Measurements from ENCODE around the gene ZHX3.

Gene ZHX3

DNA sequence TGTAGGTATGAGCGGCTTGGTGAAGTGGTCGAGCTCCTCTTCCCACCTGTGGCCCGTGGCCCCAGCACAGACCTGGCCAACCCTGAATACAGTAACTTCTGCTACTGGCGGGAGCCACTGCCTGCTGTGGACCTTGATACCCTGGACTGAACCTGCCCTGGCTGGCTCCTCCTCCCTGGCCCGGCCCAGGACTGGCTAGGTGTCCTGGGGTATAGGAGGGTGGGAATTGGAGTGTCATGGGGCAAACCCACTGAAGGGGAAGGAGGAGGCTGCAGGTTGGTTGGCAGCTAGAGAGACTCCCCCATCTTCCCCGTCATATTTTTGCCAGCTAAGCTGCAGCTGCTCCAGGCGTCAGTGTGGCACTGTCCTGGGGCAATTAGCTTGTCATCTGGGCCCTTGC, 41.2 kb upstream of the ZHX3 start:
- ATAC-seq (no peak), DNase-seq (no peak)
- Mint-ChIP-seq H3K4me3 (no peak overlapping the region), H3K27me3 (no peaks in the 10 kb centered on the region), H3K9me3 (no peaks in the 10 kb centered on the region), H3K27ac (no peak overlapping the region), H3K4me1 (no peaks in the 10 kb centered on the region)

- Mint-ChIP-seq H3K4me1 (no peaks in the 10 kb centered on the region), H3K27me3 (no peaks in the 10 kb centered on the region), H3K9me3 (no peaks in the 10 kb centered on the region), H3K27ac (no peak overlapping the region), H3K4me3 (no peak overlapping the region)
- no peak for ATAC-seq
- no peak for DNase-seq
Measured at GRCh38 chr20:41358230-41358629, 40.7 kb upstream of the ZHX3 start.

- Mint-ChIP-seq H3K9me3 (no peaks in the 10 kb centered on the region), H3K27me3 (no peaks in the 10 kb centered on the region), H3K4me3 (no peak overlapping the region), H3K4me1 (no peaks in the 10 kb centered on the region), H3K27ac (no peak overlapping the region)
- DNase-seq (no peak), ATAC-seq (peak; percentile 39)
Measured at GRCh38 chr20:41357424-41358163, 40.1 kb upstream of the ZHX3 start.

DNA sequence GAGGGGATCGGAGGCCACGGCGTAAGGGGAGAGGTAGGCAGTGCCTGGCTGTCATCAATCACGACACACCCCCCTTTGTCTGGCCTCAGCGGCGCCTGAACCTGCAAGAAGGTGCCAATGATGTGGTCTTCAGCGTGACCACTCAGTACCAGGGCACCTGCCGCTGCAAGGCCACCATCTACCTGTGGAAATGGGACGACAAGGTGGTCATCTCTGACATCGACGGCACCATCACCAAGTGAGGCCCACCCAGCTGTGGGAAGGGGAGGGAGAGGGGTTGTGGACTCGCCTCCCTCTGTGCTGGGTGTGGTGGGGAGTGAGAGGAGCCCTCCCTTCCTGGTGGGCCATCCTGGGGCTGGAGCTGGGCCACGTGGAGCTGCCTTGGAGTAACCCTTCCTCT, 39.4 kb upstream of the ZHX3 start:
- H3K4me3 Mint-ChIP-seq, result no peak overlapping the region
- ATAC-seq, result no peak
- no peaks in the 10 kb centered on the region for H3K27me3 Mint-ChIP-seq

GRCh38 chr20:41355598-41356203, 38.2 kb upstream of the ZHX3 start:
- ATAC-seq, result no peak
- Mint-ChIP-seq H3K27me3 (no peaks in the 10 kb centered on the region), H3K27ac (no peak overlapping the region)

More for the DNA sequence above, 39.4 kb upstream of the ZHX3 start:
- Mint-ChIP-seq H3K27ac (no peak overlapping the region), H3K9me3 (no peaks in the 10 kb centered on the region), H3K4me1 (no peaks in the 10 kb centered on the region)
- no peak for DNase-seq

GRCh38 chr20:41355192-41355591, 37.7 kb upstream of the ZHX3 start:
- DNase-seq, result no peak
- Mint-ChIP-seq H3K27me3 (no peaks in the 10 kb centered on the region), H3K9me3 (no peaks in the 10 kb centered on the region), H3K4me3 (no peak overlapping the region), H3K27ac (peak overlapping the region in 1 of 2 donors; percentile 93), H3K4me1 (no peaks in the 10 kb centered on the region)
- no peak for ATAC-seq

More at GRCh38 chr20:41355598-41356203, 38.2 kb upstream of the ZHX3 start:
- H3K9me3 Mint-ChIP-seq, result no peaks in the 10 kb centered on the region
- H3K4me3 Mint-ChIP-seq, result no peak overlapping the region
- DNase-seq, result no peak
- no peaks in the 10 kb centered on the region for H3K4me1 Mint-ChIP-seq

DNA sequence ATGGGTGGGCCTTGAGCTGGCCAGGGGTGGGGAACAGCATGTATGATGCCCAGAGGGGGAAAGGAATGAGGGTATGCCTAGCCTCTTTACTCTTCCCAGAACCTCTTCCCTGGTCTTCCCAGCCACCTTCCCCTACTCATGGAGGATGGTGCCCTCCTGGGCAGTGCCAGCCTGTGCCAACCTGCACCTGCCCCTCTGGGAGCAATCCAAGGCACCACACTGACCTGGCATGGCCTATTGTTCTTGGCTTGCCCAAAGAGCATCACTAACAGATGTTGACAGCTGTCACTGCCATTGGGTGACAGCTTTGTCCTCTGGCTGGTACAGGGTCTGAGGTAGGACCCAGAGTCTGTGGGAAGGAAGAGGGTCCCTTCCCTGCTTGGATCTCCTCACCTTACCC, 36.0 kb upstream of the ZHX3 start:
- H3K27me3 Mint-ChIP-seq, result no peaks in the 10 kb centered on the region
- H3K9me3 Mint-ChIP-seq, result no peaks in the 10 kb centered on the region
- no peak overlapping the region for H3K27ac Mint-ChIP-seq
- H3K4me1 Mint-ChIP-seq, result no peaks in the 10 kb centered on the region
- H3K4me3 Mint-ChIP-seq, result no peak overlapping the region
- DNase-seq (no peak), ATAC-seq (no peak)

- no peaks in the 10 kb centered on the region for H3K4me1 Mint-ChIP-seq
- H3K27me3 Mint-ChIP-seq, result no peaks in the 10 kb centered on the region
- DNase-seq, result no peak
- H3K27ac Mint-ChIP-seq, result peak overlapping the region in 1 of 2 donors; percentile 27
- no peak overlapping the region for H3K4me3 Mint-ChIP-seq
- no peak for ATAC-seq
- H3K9me3 Mint-ChIP-seq, result no peaks in the 10 kb centered on the region
Measured at GRCh38 chr20:41352666-41353065, 35.1 kb upstream of the ZHX3 start.

GRCh38 chr20:41352106-41352505, 34.6 kb upstream of the ZHX3 start:
- H3K4me3 Mint-ChIP-seq, result no peak overlapping the region
- ATAC-seq (peak; percentile 6), DNase-seq (no peak)
- no peaks in the 10 kb centered on the region for H3K27me3 Mint-ChIP-seq
- no peaks in the 10 kb centered on the region for H3K4me1 Mint-ChIP-seq
- H3K27ac Mint-ChIP-seq, result no peak overlapping the region
- no peaks in the 10 kb centered on the region for H3K9me3 Mint-ChIP-seq

GRCh38 chr20:41350408-41350962, 33.0 kb upstream of the ZHX3 start:
- no peak overlapping the region for H3K27ac Mint-ChIP-seq

GRCh38 chr20:41349943-41350342, 32.4 kb upstream of the ZHX3 start:
- no peak for DNase-seq
- ATAC-seq, result no peak
- Mint-ChIP-seq H3K27me3 (no peaks in the 10 kb centered on the region), H3K4me1 (no peaks in the 10 kb centered on the region), H3K27ac (no peak overlapping the region), H3K9me3 (no peaks in the 10 kb centered on the region), H3K4me3 (no peak overlapping the region)

More at GRCh38 chr20:41350408-41350962, 33.0 kb upstream of the ZHX3 start:
- Mint-ChIP-seq H3K4me3 (no peak overlapping the region), H3K4me1 (no peaks in the 10 kb centered on the region), H3K27me3 (no peaks in the 10 kb centered on the region), H3K9me3 (no peaks in the 10 kb centered on the region)
- DNase-seq (no peak), ATAC-seq (no peak)

GRCh38 chr20:41349266-41349665, 31.7 kb upstream of the ZHX3 start:
- no peaks in the 10 kb centered on the region for H3K4me1 Mint-ChIP-seq
- ATAC-seq (no peak), DNase-seq (no peak)
- no peak overlapping the region for H3K4me3 Mint-ChIP-seq
- no peaks in the 10 kb centered on the region for H3K9me3 Mint-ChIP-seq
- no peak overlapping the region for H3K27ac Mint-ChIP-seq
- no peaks in the 10 kb centered on the region for H3K27me3 Mint-ChIP-seq

DNA sequence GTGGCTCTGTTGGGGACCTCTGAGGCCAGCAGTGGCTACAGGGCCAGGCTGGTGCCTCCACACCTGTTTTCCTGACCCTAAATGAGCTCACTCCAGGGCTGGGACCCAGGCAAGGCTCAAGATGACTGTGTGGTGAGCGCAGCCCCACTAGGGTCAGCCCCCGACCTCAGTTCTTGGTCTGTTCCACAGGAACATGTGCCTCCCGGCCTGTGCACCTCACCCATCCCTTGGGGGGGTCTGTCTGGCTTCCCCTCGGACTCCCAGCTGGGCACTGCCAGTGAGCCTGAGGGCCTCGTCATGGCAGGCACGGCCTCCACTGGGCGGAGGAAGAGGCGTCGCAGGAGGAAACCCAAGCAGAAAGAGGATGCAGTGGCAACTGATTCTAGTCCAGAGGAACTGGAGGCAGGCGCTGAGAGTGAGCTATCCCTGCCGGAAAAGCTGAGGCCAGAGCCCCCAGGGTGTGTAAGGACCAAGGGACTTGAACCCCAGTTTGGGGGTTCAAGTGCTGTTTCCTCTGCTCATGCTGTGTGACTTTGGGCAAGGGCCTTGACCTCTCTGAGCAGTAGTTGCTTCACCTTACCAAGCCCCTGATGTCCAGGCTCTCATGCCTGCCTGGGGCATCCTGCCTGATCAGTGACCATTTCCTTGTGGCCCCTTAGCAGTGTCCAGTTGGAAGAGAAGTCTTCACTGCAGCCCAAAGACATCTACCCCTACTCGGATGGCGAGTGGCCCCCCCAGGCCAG, 31.1 kb upstream of the ZHX3 start:
- Mint-ChIP-seq H3K27me3 (no peaks in the 10 kb centered on the region), H3K4me3 (no peak overlapping the region), H3K9me3 (no peaks in the 10 kb centered on the region), H3K4me1 (no peaks in the 10 kb centered on the region), H3K27ac (no peak overlapping the region)
- DNase-seq (no peak), ATAC-seq (no peak)

GRCh38 chr20:41347523-41348429, 30.2 kb upstream of the ZHX3 start:
- ATAC-seq (no peak), DNase-seq (no peak)
- H3K4me3 Mint-ChIP-seq, result no peak overlapping the region
- H3K9me3 Mint-ChIP-seq, result no peaks in the 10 kb centered on the region
- H3K27me3 Mint-ChIP-seq, result no peaks in the 10 kb centered on the region
- no peak overlapping the region for H3K27ac Mint-ChIP-seq
- H3K4me1 Mint-ChIP-seq, result no peaks in the 10 kb centered on the region

DNA sequence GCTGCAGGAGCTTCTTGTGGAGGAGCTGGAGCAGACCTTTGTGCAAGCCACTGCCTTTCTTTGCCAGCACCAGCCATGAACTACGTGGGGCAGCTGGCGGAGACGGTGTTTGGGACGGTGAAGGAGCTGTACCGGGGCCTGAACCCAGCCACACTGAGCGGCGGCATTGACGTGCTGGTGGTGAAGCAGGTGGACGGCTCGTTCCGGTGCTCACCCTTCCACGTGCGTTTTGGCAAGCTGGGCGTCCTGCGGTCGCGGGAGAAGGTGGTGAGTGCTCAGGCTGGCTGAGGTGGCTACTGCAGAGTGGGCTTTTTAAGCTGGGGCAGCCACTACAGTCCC, 28.2 kb upstream of the ZHX3 start:
- Mint-ChIP-seq H3K27me3 (no peaks in the 10 kb centered on the region), H3K9me3 (no peaks in the 10 kb centered on the region), H3K4me3 (no peak overlapping the region), H3K27ac (no peak overlapping the region), H3K4me1 (no peaks in the 10 kb centered on the region)
- DNase-seq (no peak), ATAC-seq (no peak)

Data from stimulated activated naive CD8-positive, alpha-beta T cell treated with anti-CD3 and anti-CD28 coated beads, Interleukin-15, amount 100 ng/mL, for 72 hours (primary cell).